ENCODE measurements around the gene SPEG.

Gene SPEG

GRCh38 chr2:219482674-219483405, 48.2 kb downstream of the SPEG start:
- no peak for DNase-seq

- DNase-seq = no peak
Observed at GRCh38 chr2:219483451-219484342, 49.1 kb downstream of the SPEG start.

- no peak for DNase-seq
Observed at GRCh38 chr2:219484343-219485200, 49.9 kb downstream of the SPEG start.

- DNase-seq = no peak
Observed at GRCh38 chr2:219485201-219485580, 50.5 kb downstream of the SPEG start.

- no peak for DNase-seq
Observed at GRCh38 chr2:219486380-219486959, 51.8 kb downstream of the SPEG start.

- no peak for DNase-seq
Observed at GRCh38 chr2:219488149-219488843, 53.7 kb downstream of the SPEG start.

- DNase-seq = no peak
Observed at GRCh38 chr2:219488844-219489194, 54.2 kb downstream of the SPEG start.

- no peak for DNase-seq
Observed at GRCh38 chr2:219489315-219489714, 54.7 kb downstream of the SPEG start.

- DNase-seq = no peak
Observed at GRCh38 chr2:219490186-219490585, 55.5 kb downstream of the SPEG start.

GRCh38 chr2:219490600-219491130, 56.0 kb downstream of the SPEG start:
- no peak for DNase-seq

- DNase-seq = no peak
Observed at GRCh38 chr2:219491278-219491963, 56.8 kb downstream of the SPEG start.

GRCh38 chr2:219492575-219492974, 57.9 kb downstream of the SPEG start:
- no peak for DNase-seq

GRCh38 chr2:219493086-219493485, 58.4 kb downstream of the SPEG start:
- DNase-seq = no peak

- DNase-seq = no peak
Observed at GRCh38 chr2:219494952-219495530, 60.4 kb downstream of the SPEG start.

- peak; percentile 83 for DNase-seq
Observed at GRCh38 chr2:219495531-219496122, 61.0 kb downstream of the SPEG start.

GRCh38 chr2:219496247-219496824, 61.7 kb downstream of the SPEG start:
- no peak for DNase-seq

GRCh38 chr2:219496825-219497494, 62.3 kb downstream of the SPEG start:
- DNase-seq = no peak

- DNase-seq = no peak
Observed at GRCh38 chr2:219497495-219498279, 63.0 kb downstream of the SPEG start.
